WI38 (cell line): ENCODE measurements around the gene ANKS1B.
"Not testable (repeated sequence)": the region's sequence is repeated elsewhere in the genome, so short reads cannot be mapped to it uniquely, and the experiment has no call there.

Experiments used
- H3K4me3 ChIP-seq: 2 replicates; pipeline ENCODE4 v1.5.1; 2011; ENCODE audit warnings: low read depth, mild to moderate bottlenecking, control low read depth, low read length
- TF ChIP-seq, protein P1 (sequence below): IDR thresholded peaks from 2 replicates; pipeline ENCODE4 v1.5.1; 2012; ENCODE audit warnings: low read depth, mild to moderate bottlenecking, control low read depth, low read length

ANKS1B gene

DNA sequence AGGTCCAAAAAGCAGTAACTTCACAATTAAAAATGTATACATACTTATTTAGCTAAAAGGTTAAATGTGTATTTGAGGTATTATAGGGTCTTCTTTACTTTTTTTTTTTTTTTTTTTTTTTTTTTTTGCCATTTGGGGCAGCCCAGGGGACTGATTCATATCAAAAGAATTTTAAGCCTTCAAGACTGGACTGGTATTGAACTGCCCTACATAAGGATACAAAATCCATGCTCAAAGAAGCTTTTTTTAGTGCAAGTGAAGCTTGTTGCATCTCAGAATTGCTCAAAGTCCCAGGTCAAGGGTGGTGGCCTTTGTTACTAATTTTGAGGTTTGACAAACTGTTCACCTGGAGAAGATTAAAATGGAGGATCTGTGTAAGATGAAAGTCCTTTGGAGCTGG, 1215.7 kb downstream of the ANKS1B start:
- no peak overlapping the region for H3K4me3 ChIP-seq
- TF ChIP-seq, protein P1, sequence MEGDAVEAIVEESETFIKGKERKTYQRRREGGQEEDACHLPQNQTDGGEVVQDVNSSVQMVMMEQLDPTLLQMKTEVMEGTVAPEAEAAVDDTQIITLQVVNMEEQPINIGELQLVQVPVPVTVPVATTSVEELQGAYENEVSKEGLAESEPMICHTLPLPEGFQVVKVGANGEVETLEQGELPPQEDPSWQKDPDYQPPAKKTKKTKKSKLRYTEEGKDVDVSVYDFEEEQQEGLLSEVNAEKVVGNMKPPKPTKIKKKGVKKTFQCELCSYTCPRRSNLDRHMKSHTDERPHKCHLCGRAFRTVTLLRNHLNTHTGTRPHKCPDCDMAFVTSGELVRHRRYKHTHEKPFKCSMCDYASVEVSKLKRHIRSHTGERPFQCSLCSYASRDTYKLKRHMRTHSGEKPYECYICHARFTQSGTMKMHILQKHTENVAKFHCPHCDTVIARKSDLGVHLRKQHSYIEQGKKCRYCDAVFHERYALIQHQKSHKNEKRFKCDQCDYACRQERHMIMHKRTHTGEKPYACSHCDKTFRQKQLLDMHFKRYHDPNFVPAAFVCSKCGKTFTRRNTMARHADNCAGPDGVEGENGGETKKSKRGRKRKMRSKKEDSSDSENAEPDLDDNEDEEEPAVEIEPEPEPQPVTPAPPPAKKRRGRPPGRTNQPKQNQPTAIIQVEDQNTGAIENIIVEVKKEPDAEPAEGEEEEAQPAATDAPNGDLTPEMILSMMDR, result no peak

DNA sequence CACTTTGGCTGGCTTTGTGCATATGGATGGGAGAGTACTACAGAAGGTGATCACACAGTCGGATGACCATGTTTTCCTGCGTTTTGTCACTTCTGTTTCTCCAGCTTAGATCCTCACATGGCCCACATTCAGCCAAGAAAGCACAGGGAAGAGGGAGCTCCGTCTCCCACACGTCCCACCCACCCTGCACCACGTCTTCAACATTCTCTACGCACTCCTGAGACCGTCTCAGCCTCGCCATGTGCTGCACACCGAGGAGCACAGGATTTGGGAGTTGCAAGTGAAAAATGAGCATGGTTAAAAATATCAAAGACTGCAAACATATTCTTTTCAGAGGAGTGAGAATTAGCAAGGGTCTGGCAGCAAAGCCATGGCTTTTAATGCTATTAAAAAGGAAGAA, 1217.5 kb downstream of the ANKS1B start:
- H3K4me3 ChIP-seq, result no peak overlapping the region
- TF ChIP-seq, protein P1, result no peak

DNA sequence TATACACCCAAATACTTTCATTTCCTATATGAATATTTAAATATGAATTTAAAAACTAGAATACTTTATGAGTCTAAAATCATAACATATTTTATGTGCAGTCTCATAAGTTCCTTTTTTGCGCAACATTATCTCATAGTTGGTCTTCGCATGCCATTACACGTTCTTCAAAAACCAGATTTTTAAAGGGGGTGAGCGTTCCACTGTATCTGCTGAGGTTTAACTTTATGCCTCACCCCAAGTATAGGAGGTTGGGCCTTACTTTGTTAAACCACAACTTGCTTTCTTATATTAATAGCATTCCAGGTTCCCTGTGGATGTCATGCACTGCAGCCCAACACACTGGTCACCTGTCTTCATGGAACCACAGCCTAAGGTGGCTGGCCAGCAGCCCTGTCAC, 1221.1 kb downstream of the ANKS1B start:
- H3K4me3 ChIP-seq, result no peak overlapping the region

DNA sequence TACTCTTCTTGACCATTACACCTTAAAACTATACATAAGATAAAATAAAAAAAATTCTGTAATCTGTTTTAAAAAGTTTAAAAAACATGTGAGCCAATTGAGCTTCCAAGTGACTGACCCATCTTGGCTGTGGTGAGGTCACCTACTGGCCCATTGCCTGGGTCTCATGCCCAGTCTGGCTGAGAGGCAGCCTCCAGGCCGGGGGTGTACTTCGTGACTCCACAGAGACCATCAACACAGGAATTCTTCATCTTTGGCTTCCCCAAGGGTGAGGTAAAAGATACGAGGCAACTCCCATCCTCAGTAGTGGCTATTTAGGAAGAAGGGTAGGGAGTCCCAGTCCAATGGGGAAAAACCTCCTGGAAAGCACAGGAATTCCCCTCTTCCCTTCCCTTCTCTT, 1226.4 kb downstream of the ANKS1B start:
- TF ChIP-seq, protein P1, result no peak
- no peak overlapping the region for H3K4me3 ChIP-seq

More for the DNA sequence above, 1221.1 kb downstream of the ANKS1B start:
- TF ChIP-seq, protein P1, result no peak

DNA sequence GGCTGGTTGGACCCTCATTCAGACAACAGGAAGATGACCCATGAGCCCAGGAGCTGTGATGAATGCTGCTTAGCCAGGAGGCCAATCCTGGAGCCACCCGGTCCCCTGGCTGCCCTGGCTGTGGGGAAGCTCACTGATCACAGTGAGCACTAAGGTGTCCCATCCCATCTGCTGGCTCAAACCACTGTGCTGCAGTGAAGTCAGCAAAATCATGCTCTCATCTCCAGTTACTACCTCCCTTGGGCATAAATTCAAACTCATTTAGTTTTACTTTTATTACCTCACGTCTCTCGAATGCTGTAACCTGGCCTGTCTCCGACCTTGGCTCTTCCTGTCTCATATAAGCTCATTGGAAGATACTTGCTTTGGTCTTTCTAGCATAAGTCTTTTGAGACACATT, 1227.3 kb downstream of the ANKS1B start:
- no peak overlapping the region for H3K4me3 ChIP-seq
- TF ChIP-seq, protein P1, result no peak

DNA sequence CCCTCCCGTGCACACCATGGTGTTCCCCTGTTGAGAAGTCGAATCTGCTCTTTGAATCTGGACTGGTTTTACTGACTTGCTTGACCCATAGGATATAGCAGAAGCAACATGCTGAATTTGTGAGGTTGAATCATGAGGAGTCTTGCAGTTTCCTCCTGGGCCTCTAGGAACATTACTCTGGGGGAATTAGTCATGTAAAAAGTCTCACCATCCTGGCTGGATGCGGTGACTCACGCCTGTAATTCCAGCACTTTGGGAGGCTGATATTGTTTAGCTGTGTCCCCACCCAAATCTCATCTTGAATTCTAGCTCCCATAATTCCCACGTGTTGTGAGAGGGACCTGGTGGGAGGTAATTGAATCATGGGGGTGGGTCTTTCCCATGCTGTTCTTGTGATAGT, 1228.9 kb downstream of the ANKS1B start:
- not testable (repeated sequence) for H3K4me3 ChIP-seq

DNA sequence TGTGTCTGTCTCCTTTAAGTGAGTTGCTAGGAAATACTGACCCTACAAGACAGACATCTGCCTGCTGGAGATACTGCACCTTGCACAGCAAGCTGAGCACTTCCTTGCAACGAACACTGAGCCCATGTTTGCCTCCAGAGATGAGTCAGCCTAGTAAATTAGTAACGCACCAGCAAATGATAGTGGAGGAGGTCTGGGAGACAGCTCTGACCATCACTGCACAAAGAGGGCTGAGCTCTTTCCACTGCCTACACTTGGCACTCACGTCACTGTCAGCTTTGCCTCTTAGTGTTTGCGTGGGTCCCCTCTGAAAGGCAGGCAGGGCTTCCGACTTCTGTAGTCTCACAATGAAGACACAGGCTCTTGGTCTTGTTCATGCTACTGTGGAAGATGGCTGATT, 1230.6 kb downstream of the ANKS1B start:
- TF ChIP-seq, protein P1, result no peak
- H3K4me3 ChIP-seq, result no peak overlapping the region

DNA sequence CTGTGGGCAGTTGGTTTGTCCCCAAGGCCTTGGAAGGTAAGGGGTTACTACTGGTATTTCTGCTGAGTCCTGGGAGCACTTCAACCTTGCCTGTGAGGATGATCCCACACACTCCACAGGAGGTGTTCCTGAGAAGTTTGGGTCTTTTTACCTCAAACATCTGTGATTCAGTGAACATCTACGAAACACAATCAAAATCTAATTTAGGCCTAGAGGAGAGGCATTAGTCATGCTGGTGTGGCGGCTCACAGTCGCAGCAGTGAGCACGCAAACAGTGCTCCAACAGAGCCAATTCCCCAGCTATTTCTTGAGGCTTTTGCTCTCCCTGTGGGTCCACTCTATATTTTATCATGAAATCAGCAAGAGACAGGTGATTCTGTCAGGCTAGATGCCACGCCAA, 1232.0 kb downstream of the ANKS1B start:
- TF ChIP-seq, protein P1, result no peak
- H3K4me3 ChIP-seq, result no peak overlapping the region
